SU-DHL-6 (cell line): Measurements from ENCODE around the gene RIPK4.

Source experiments
- EZH2phosphoT487 ChIP-seq: fragments of 200-600 bp; sonication (generic), shearing (Covaris generic); conservative IDR thresholded peaks from 2 replicates; pipeline ENCODE4 v1.6.1; 2018; ENCODE audit warnings: mild to moderate bottlenecking, antibody characterized with exemption, low read length, moderate library complexity, mixed read lengths
- TF ChIP-seq, protein P1 (sequence below): fragments of 200-600 bp; sonication (generic); IDR thresholded peaks from one replicate; pipeline ENCODE4 v1.5.1; 2017; ENCODE audit warnings: antibody characterized with exemption, mild to moderate bottlenecking, low read length, moderate library complexity; ENCODE audit not compliant: insufficient read depth, poor library complexity, severe bottlenecking

DNA sequence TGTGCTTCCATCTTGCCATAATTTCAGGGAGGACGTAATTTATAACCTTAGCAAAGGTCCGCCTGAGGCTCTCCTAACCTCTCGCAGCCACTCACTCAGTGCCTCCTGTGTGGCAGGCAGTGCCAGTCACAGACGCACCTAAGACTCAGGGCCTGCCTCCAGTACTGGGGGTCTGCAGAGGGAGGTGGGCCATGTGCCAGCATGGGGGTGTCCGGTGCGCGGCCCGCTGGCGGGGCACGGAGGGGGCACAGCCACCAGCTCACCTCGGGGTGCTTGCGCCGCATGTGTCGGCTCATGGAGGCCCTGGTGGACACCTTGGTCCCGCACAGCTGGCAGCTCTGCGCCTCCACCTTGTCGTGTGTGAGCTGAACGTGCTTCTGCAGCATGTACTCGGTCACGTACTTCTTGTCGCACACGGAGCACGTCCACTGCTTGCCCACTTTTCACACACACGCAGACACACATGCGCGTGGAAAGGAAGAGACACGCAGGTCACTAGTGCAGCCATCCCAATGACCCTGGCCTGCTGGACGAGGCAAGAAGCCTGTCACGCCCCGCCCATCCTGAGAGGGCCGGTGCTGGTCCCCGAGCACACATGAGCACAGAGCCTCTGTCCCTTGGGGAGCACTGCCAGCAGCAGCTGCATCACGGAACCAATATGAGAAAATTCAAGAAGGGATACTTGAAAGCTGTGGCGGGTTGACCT, 43.2 kb upstream of the RIPK4 start:
- TF ChIP-seq, protein P1, sequence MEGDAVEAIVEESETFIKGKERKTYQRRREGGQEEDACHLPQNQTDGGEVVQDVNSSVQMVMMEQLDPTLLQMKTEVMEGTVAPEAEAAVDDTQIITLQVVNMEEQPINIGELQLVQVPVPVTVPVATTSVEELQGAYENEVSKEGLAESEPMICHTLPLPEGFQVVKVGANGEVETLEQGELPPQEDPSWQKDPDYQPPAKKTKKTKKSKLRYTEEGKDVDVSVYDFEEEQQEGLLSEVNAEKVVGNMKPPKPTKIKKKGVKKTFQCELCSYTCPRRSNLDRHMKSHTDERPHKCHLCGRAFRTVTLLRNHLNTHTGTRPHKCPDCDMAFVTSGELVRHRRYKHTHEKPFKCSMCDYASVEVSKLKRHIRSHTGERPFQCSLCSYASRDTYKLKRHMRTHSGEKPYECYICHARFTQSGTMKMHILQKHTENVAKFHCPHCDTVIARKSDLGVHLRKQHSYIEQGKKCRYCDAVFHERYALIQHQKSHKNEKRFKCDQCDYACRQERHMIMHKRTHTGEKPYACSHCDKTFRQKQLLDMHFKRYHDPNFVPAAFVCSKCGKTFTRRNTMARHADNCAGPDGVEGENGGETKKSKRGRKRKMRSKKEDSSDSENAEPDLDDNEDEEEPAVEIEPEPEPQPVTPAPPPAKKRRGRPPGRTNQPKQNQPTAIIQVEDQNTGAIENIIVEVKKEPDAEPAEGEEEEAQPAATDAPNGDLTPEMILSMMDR, result no peak
- no peak for TF ChIP-seq EZH2phosphoT487
